Cardiac muscle cell (in vitro differentiated cells and primary cell): ENCODE results near the gene PIGN. TPM values are rescaled to one million over a fixed set of nuclear protein-coding genes. Genes with fewer than 3 reads are reported as not detected.
A peak's percentile ranks its signal among the peaks of the same experiment; 100 is the strongest.

Source experiments
- DNase-seq, 2 donors: peaks; one replicate each; pipeline versions ENCODE4 v3.0.0 to v3.0.0-alpha.2; 2010 to 2017; ENCODE audit warnings: low read depth in 1 of 2, low spot score in 1 of 2
- H3K27ac ChIP-seq: fragments of 200-600 bp; sonication (generic); 2 replicates; pipeline ENCODE4 v1.5.1; 2016
- H3K27me3 ChIP-seq: fragments of 200-600 bp; sonication (generic); 2 replicates; pipeline ENCODE4 v1.6.0; 2016; ENCODE audit warnings: control low read depth
- H3K36me3 ChIP-seq: fragments of 200-600 bp; sonication (generic); 2 replicates; pipeline ENCODE4 v1.5.1; 2016; ENCODE audit warnings: control low read depth
- H3K4me1 ChIP-seq: fragments of 200-600 bp; sonication (generic); 2 replicates; pipeline ENCODE4 v1.8.1; 2017; ENCODE audit warnings: low read depth, mild to moderate bottlenecking, mixed run types
- H3K4me3 ChIP-seq: fragments of 200-600 bp; sonication (generic); 2 replicates; pipeline ENCODE4 v1.5.1; 2016; ENCODE audit warnings: mild to moderate bottlenecking
- H3K9me3 ChIP-seq: fragments of 200-600 bp; sonication (generic); 2 replicates; pipeline ENCODE4 v1.5.1; 2017; ENCODE audit warnings: low read depth, mild to moderate bottlenecking, control low read depth
- CTCF ChIP-seq: IDR thresholded peaks from 2 replicates; pipeline ENCODE4 v1.5.1; 2012; ENCODE audit warnings: low read depth, mild to moderate bottlenecking, low read length
- polyA plus RNA-seq: library from polyadenylated mRNA; unstranded; fragments of >200 nt; fragmentation: Nextera tagmentation; extraction: Ambion mirVana; gene quantifications from 2 replicates; pipeline ENCODE4 v1.2.1, GENCODE V29; 2016
- total RNA-seq: library from RNA; depleted of rRNA; stranded (reverse); fragments of >200 nt; gene quantifications from 2 replicates; pipeline ENCODE4 v1.2.3, GENCODE V29; 2016

Gene PIGN
- total and polyA plus RNA-seq, 2 experiments from 2014 or later: 18.8 to 20.8 TPM

GRCh38 chr18:62128157-62128556 is 58.7 kb downstream of the PIGN start:
- no peak overlapping the region for H3K4me3 ChIP-seq
- H3K27me3 ChIP-seq: no peaks in the 10 kb centered on the region
- no peak overlapping the region for H3K27ac ChIP-seq
- no peaks in the 10 kb centered on the region for H3K9me3 ChIP-seq
- H3K4me1 ChIP-seq: no peaks in the 10 kb centered on the region
- no peak for TF ChIP-seq CTCF
- no peaks in the 10 kb centered on the region for H3K36me3 ChIP-seq
- peak in 1 of 2 donors; percentile 31 for DNase-seq

GRCh38 chr18:62126737-62127136 is 60.1 kb downstream of the PIGN start:
- H3K27me3 ChIP-seq: no peaks in the 10 kb centered on the region
- H3K36me3 ChIP-seq: no peaks in the 10 kb centered on the region
- DNase-seq: no peak
- no peak overlapping the region for H3K27ac ChIP-seq
- no peaks in the 10 kb centered on the region for H3K4me1 ChIP-seq
- H3K4me3 ChIP-seq: no peak overlapping the region
- H3K9me3 ChIP-seq: no peaks in the 10 kb centered on the region
- TF ChIP-seq CTCF: no peak

- H3K9me3 ChIP-seq: no peaks in the 10 kb centered on the region
- H3K4me3 ChIP-seq: no peak overlapping the region
- no peaks in the 10 kb centered on the region for H3K4me1 ChIP-seq
- H3K27me3 ChIP-seq: no peaks in the 10 kb centered on the region
- no peak for DNase-seq
- no peaks in the 10 kb centered on the region for H3K36me3 ChIP-seq
- no peak for TF ChIP-seq CTCF
- no peak overlapping the region for H3K27ac ChIP-seq
These were observed 61.2 kb downstream of the PIGN start for GRCh38 chr18:62125702-62126101.

GRCh38 chr18:62122330-62122729 is 64.5 kb downstream of the PIGN start:
- Histone ChIP-seq H3K36me3 (no peaks in the 10 kb centered on the region), H3K4me1 (no peaks in the 10 kb centered on the region), H3K27ac (no peak overlapping the region), H3K27me3 (no peaks in the 10 kb centered on the region), H3K9me3 (no peaks in the 10 kb centered on the region), H3K4me3 (no peak overlapping the region)
- DNase-seq: no peak
- no peak for TF ChIP-seq CTCF

- Histone ChIP-seq H3K4me1 (no peaks in the 10 kb centered on the region), H3K4me3 (no peak overlapping the region), H3K27me3 (no peaks in the 10 kb centered on the region), H3K9me3 (no peaks in the 10 kb centered on the region), H3K36me3 (no peaks in the 10 kb centered on the region), H3K27ac (no peak overlapping the region)
- no peak for TF ChIP-seq CTCF
- DNase-seq: no peak
These were observed 67.0 kb downstream of the PIGN start for GRCh38 chr18:62119884-62120283.

GRCh38 chr18:62118328-62118727 is 68.5 kb downstream of the PIGN start:
- Histone ChIP-seq H3K27ac (no peak overlapping the region), H3K27me3 (no peaks in the 10 kb centered on the region), H3K36me3 (no peaks in the 10 kb centered on the region), H3K9me3 (no peaks in the 10 kb centered on the region), H3K4me3 (no peak overlapping the region), H3K4me1 (no peaks in the 10 kb centered on the region)
- TF ChIP-seq CTCF: no peak
- DNase-seq: peak in 1 of 2 donors; percentile 90
